Gastrocnemius medialis (tissue), 4 donors: ENCODE results near the gene NOP9.
A peak's percentile ranks its signal among the peaks of the same experiment; 100 is the strongest.

Experiments used
- CTCF ChIP-seq, 5 experiments: fragments of 450-650 bp in 3 of 5; fragments of 200-600 bp in 2 of 5; sonication (generic) in 2 of 5; IDR thresholded peaks in 4 of 5; conservative IDR thresholded peaks in 1 of 5; 1 replicate in 4 of 5; 2 replicates in 1 of 5; pipeline ENCODE4 v1.5.1; 2016 to 2019; ENCODE audit warnings: antibody characterized with exemption in 5 of 5, mild to moderate bottlenecking in 3 of 5, moderate library complexity in 3 of 5
- POLR2A ChIP-seq, 2 donors: fragments of 450-650 bp; IDR thresholded peaks; one replicate each; pipeline ENCODE4 v1.6.1; 2017; ENCODE audit warnings: antibody characterized with exemption in 2 of 2, mild to moderate bottlenecking in 2 of 2, moderate library complexity in 2 of 2

GRCh38 chr14:24334431-24335291 lies 35.0 kb downstream of the NOP9 start, which contains the start of gene ADCY4:
- TF ChIP-seq CTCF (IDR thresholded peaks at IDR 0.05 in 4 of 5, conservative IDR thresholded peaks at IDR 0.05 in 1 of 5) (no peak), POLR2A (IDR thresholded peaks at IDR 0.05) (peak; percentile 22 to 51)
